Keratinocyte (primary cell): Measurements from ENCODE around the gene DCPS.

Experiments used
- EZH2 ChIP-seq: IDR thresholded peaks from one replicate; pipeline ENCODE4 v1.6.1; 2012; ENCODE audit warnings: inconsistent platforms, mild to moderate bottlenecking, low read length, moderate library complexity
- TF ChIP-seq, protein P1 (sequence below), 3 experiments: IDR thresholded peaks in 1 of 3; conservative IDR thresholded peaks in 1 of 3; optimal IDR thresholded peaks in 1 of 3; 2 replicates in 2 of 3; 3 replicates in 1 of 3; pipeline versions ENCODE3 to v1.5.1; 2011; ENCODE audit warnings: low read length in 3 of 3, mild to moderate bottlenecking in 3 of 3, moderate library complexity in 2 of 3, control low read depth in 1 of 3, inconsistent platforms in 1 of 3; ENCODE audit not compliant: insufficient read depth in 2 of 3; ENCODE audit errors: extremely low read depth in 1 of 3

DNA sequence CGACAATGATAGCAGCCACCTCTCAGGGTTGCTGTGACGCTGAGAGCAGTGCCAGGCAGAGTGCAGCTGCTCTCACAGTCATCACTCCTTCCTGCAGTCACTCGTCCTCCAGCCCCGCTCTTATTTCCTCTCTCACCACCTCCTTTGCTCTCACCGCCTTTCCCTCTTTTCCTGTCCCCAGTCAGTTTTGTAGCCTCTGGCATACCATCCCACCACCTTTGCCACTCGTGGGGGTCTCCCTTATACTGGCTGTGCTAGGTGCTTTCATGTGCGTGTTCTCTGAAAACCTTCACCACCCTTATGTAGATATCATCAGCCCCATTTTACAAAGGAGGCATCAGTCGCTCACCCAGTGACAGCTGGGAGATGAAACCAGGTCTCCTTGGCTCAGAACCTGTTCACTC lies 32.3 kb downstream of the DCPS start:
- TF ChIP-seq, protein P1, sequence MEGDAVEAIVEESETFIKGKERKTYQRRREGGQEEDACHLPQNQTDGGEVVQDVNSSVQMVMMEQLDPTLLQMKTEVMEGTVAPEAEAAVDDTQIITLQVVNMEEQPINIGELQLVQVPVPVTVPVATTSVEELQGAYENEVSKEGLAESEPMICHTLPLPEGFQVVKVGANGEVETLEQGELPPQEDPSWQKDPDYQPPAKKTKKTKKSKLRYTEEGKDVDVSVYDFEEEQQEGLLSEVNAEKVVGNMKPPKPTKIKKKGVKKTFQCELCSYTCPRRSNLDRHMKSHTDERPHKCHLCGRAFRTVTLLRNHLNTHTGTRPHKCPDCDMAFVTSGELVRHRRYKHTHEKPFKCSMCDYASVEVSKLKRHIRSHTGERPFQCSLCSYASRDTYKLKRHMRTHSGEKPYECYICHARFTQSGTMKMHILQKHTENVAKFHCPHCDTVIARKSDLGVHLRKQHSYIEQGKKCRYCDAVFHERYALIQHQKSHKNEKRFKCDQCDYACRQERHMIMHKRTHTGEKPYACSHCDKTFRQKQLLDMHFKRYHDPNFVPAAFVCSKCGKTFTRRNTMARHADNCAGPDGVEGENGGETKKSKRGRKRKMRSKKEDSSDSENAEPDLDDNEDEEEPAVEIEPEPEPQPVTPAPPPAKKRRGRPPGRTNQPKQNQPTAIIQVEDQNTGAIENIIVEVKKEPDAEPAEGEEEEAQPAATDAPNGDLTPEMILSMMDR (optimal IDR thresholded peaks at IDR 0.05 in 1 of 3, IDR thresholded peaks at IDR 0.05 in 1 of 3, conservative IDR thresholded peaks at IDR 0.05 in 1 of 3; ENCODE audit: extremely low read depth in 1 of 3, insufficient read depth in 2 of 3, low read length in 3 of 3), result no peak
- no peak for TF ChIP-seq EZH2
